GM08714 (cell line): Measurements from ENCODE around the gene SLC10A7.

Source experiments
- H3K4me3 ChIP-seq: fragments of 200-500 bp; sonication (Bioruptor generic); 2 replicates; pipeline ENCODE4 v1.5.1; 2014; ENCODE audit warnings: mild to moderate bottlenecking, low read length, inconsistent platforms
- ZNF274 ChIP-seq: IDR thresholded peaks from 2 replicates; pipeline ENCODE4 v1.6.1; 2012; ENCODE audit warnings: mild to moderate bottlenecking, low read depth, low read length

The SLC10A7 gene

GRCh38 chr4:146267826-146268225, 253.9 kb downstream of the SLC10A7 start:
- no peak overlapping the region for H3K4me3 ChIP-seq
- TF ChIP-seq ZNF274: no peak

GRCh38 chr4:146265950-146266490, 255.7 kb downstream of the SLC10A7 start:
- no peak for TF ChIP-seq ZNF274
- no peak overlapping the region for H3K4me3 ChIP-seq

GRCh38 chr4:146263793-146264192, 257.9 kb downstream of the SLC10A7 start:
- no peak for TF ChIP-seq ZNF274
- no peak overlapping the region for H3K4me3 ChIP-seq

GRCh38 chr4:146261041-146261440, 260.7 kb downstream of the SLC10A7 start:
- no peak overlapping the region for H3K4me3 ChIP-seq
- TF ChIP-seq ZNF274: no peak

- no peak for TF ChIP-seq ZNF274
- no peak overlapping the region for H3K4me3 ChIP-seq
These were observed 261.2 kb downstream of the SLC10A7 start for GRCh38 chr4:146260521-146260920.

- TF ChIP-seq ZNF274: no peak
- H3K4me3 ChIP-seq: no peak overlapping the region
These were observed 264.2 kb downstream of the SLC10A7 start for GRCh38 chr4:146257511-146257910.

GRCh38 chr4:146256328-146256727, 265.4 kb downstream of the SLC10A7 start:
- TF ChIP-seq ZNF274: no peak
- no peak overlapping the region for H3K4me3 ChIP-seq

- TF ChIP-seq ZNF274: no peak
These were observed 265.9 kb downstream of the SLC10A7 start for GRCh38 chr4:146255874-146256273.

GRCh38 chr4:146255463-146255862, 266.3 kb downstream of the SLC10A7 start:
- H3K4me3 ChIP-seq: no peak overlapping the region
- TF ChIP-seq ZNF274: no peak

More at GRCh38 chr4:146255874-146256273, 265.9 kb downstream of the SLC10A7 start:
- no peak overlapping the region for H3K4me3 ChIP-seq

GRCh38 chr4:146252969-146253611, 268.6 kb downstream of the SLC10A7 start:
- no peak for TF ChIP-seq ZNF274
- H3K4me3 ChIP-seq: no peak overlapping the region

- no peak for TF ChIP-seq ZNF274
- no peak overlapping the region for H3K4me3 ChIP-seq
These were observed 274.4 kb downstream of the SLC10A7 start for GRCh38 chr4:146247356-146247755.

- TF ChIP-seq ZNF274: no peak
- no peak overlapping the region for H3K4me3 ChIP-seq
These were observed 275.4 kb downstream of the SLC10A7 start for GRCh38 chr4:146246381-146246780.

GRCh38 chr4:146245850-146246249, 275.9 kb downstream of the SLC10A7 start:
- TF ChIP-seq ZNF274: no peak
- H3K4me3 ChIP-seq: no peak overlapping the region

- no peak overlapping the region for H3K4me3 ChIP-seq
- no peak for TF ChIP-seq ZNF274
These were observed 276.5 kb downstream of the SLC10A7 start for GRCh38 chr4:146245246-146245645.

- H3K4me3 ChIP-seq: no peak overlapping the region
- no peak for TF ChIP-seq ZNF274
These were observed 277.2 kb downstream of the SLC10A7 start for GRCh38 chr4:146244496-146244895.

- no peak for TF ChIP-seq ZNF274
- H3K4me3 ChIP-seq: no peak overlapping the region
These were observed 277.9 kb downstream of the SLC10A7 start for GRCh38 chr4:146243883-146244277.
